Activated T-cell treated with anti-CD3 and anti-CD28 coated beads for 4 hours (primary cell): Measurements from ENCODE around the gene NIF3L1.
"Not testable (repeated sequence)": the region's sequence is repeated elsewhere in the genome, so short reads cannot be mapped to it uniquely, and the experiment has no call there.

ENCODE experiments used
- DNase-seq: peaks from one replicate; pipeline ENCODE4 v3.0.0-alpha.2; 2020

The NIF3L1 gene

GRCh38 chr2:200873560-200873959 lies 15.6 kb upstream of the NIF3L1 start:
- DNase-seq: no peak

GRCh38 chr2:200877443-200877842 lies 11.7 kb upstream of the NIF3L1 start:
- no peak for DNase-seq

- no peak for DNase-seq
These were observed 10.8 kb upstream of the NIF3L1 start for GRCh38 chr2:200878289-200878880.

- not testable (repeated sequence) for DNase-seq
These were observed 7.4 kb upstream of the NIF3L1 start for GRCh38 chr2:200881715-200882249.

GRCh38 chr2:200899482-200899881 lies 10.3 kb downstream of the NIF3L1 start:
- DNase-seq: no peak

- DNase-seq: peak; percentile 61
These were observed 12.4 kb downstream of the NIF3L1 start for GRCh38 chr2:200901459-200902072.

GRCh38 chr2:200905618-200906296 lies 16.6 kb downstream of the NIF3L1 start:
- DNase-seq: peak; percentile 23

GRCh38 chr2:200909958-200910357 lies 20.8 kb downstream of the NIF3L1 start:
- DNase-seq: no peak

- no peak for DNase-seq
These were observed 24.5 kb downstream of the NIF3L1 start for GRCh38 chr2:200913654-200914053.

- no peak for DNase-seq
These were observed 33.3 kb downstream of the NIF3L1 start for GRCh38 chr2:200922439-200922838.

- no peak for DNase-seq
These were observed 40.4 kb downstream of the NIF3L1 start for GRCh38 chr2:200929334-200930249.

GRCh38 chr2:200930947-200931626 lies 41.9 kb downstream of the NIF3L1 start:
- DNase-seq: no peak

- no peak for DNase-seq
These were observed 50.7 kb downstream of the NIF3L1 start for GRCh38 chr2:200939832-200940231.

GRCh38 chr2:200943527-200944105 lies 54.4 kb downstream of the NIF3L1 start:
- no peak for DNase-seq

GRCh38 chr2:200944467-200945394 lies 55.6 kb downstream of the NIF3L1 start:
- DNase-seq: peak; percentile 16

- DNase-seq: no peak
These were observed 56.2 kb downstream of the NIF3L1 start for GRCh38 chr2:200945395-200945729.

- DNase-seq: no peak
These were observed 61.2 kb downstream of the NIF3L1 start for GRCh38 chr2:200950378-200950777.
